GM12873 (cell line): ENCODE results near the gene CLPSL2.

Experiments
- TF ChIP-seq, protein P1 (sequence below): IDR thresholded peaks from 2 replicates; pipeline ENCODE4 v1.5.1; 2012; ENCODE audit warnings: low read depth, mild to moderate bottlenecking, moderate library complexity, low read length, control low read depth; ENCODE audit not compliant: insufficient read depth; ENCODE audit errors: missing control alignments

Gene CLPSL2

DNA sequence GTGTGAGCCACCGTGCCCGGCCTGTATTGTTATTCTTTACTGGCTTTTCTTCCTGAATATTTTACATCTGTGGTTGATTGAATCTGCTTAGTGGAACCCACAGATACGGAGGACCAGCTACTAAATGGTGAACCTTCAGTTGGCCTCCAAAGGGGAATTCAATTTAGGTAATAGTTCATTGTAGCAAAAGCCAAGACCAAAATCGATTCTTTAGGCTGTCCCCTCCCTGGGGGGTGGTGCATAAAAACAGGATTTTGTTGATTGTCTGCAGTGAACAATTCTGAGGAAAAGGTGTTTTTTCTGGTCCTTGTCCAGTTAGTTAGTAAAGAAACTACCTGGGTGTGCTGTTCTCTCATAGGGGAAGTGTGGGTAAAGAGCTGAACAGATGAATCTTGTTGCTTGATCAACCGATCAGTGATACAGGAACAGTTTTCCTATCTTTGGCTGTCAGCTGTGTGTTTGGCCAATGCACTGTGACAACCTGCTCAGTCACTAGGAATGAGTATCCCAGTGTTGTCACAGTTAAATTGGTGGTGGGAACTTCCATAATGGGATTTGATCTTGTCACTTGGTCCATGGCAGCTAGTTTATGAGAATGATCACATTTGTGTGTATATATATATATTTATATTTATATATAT is 48.3 kb downstream of the CLPSL2 start:
- TF ChIP-seq, protein P1, sequence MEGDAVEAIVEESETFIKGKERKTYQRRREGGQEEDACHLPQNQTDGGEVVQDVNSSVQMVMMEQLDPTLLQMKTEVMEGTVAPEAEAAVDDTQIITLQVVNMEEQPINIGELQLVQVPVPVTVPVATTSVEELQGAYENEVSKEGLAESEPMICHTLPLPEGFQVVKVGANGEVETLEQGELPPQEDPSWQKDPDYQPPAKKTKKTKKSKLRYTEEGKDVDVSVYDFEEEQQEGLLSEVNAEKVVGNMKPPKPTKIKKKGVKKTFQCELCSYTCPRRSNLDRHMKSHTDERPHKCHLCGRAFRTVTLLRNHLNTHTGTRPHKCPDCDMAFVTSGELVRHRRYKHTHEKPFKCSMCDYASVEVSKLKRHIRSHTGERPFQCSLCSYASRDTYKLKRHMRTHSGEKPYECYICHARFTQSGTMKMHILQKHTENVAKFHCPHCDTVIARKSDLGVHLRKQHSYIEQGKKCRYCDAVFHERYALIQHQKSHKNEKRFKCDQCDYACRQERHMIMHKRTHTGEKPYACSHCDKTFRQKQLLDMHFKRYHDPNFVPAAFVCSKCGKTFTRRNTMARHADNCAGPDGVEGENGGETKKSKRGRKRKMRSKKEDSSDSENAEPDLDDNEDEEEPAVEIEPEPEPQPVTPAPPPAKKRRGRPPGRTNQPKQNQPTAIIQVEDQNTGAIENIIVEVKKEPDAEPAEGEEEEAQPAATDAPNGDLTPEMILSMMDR = no peak
